ENCODE results near the gene EXOC3L2. TPM values are rescaled to one million over a fixed set of nuclear protein-coding genes. Genes with fewer than 3 reads are reported as not detected.

Gene EXOC3L2
- polyA plus RNA-seq, 3 donors: not detected

DNA sequence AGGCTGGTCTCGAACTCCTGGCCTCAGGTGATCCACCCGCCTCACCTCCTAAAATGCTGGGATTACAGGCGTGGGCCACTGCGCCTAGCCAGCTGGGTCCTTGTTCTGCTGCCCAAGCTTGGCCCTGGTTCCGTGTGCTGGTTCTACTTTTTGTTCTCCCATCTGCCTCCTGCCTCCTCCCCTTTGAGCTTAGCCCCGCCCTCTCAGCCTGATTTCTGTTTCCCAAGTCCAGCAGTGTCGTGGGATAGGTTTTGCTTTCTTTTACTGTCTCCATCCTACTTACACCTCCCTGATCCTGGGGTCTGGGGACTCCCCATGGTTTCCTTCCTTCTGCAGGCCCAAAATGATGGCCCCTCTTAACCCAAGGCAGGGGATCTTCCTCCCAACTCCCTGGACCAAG is 64.3 kb downstream of the EXOC3L2 start:
- H3K4me2 ChIP-seq (replicated peaks; ENCODE audit: extremely low read depth, low read length, poor library complexity, severe bottlenecking): peak overlapping the region; percentile 77

DNA sequence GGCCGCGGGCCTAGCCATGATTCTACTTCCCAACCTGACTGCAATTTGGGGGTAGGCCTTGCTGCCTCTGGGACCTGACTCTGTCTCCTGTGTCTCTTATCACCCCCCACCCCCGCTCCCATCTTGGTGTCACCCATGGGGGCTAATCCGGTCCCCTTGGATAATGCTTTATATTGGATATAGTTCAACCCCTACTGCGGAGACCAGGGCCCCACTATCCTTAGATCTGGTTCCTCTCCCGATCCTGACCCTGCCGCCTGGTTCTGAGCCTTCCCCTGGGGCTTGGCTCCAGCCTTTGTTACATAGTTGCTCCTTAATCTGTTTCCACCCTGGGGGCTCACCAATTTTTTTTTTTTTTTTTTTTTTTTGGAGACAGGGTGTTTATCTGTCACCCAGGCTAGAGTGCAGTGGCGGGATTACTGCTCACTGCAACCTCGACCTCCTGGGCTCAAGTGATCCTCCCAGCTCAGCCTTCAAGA is 65.3 kb downstream of the EXOC3L2 start:
- Mint-ChIP-seq H3K4me1 (peaks cover 61% of the 10 kb centered on the region), H3K4me3 (peak overlapping the region; percentile 74 to 81), H3K36me3 (peaks cover 17 to 26% of the 10 kb centered on the region in 2 donors), H3K27me3 (ENCODE audit: low read depth in 3 of 3) (no peaks in the 10 kb centered on the region), H3K27ac (peak overlapping the region in 2 of 7 donors; percentile 30 to 60), H3K9me3 (peaks cover 0 to 2% (median 0%) of the 10 kb centered on the region in 7 donors)
- intact Hi-C loops (cut with micrococcal nuclease): loop anchor here in 1 of 2 donors (5.0 kb wide), 2 partner anchors 88 to 103 kb away; partner anchors contain the start of genes GEMIN7, PPP1R37 and ZNF296
- Histone ChIP-seq H3K9me3 (replicated peaks in 1 of 2; ENCODE audit: control insufficient read depth in 1 of 2, insufficient read depth in 1 of 2, low read length in 2 of 2) (no peaks in the 10 kb centered on the region), H3K4me3 (replicated peaks in 1 of 3; ENCODE audit: low read depth in 2 of 3, low read length in 3 of 3) (peak overlapping the region; percentile 37 to 92 (median 69)), H3K4me2 (replicated peaks; ENCODE audit: extremely low read depth, low read length, poor library complexity, severe bottlenecking) (peak overlapping the region; percentile 77), H3K27ac (ENCODE audit: low read depth in 1 of 2, low read length in 2 of 2) (peak overlapping the region in 1 of 2 donors; percentile 96), H4K20me1 (ENCODE audit: insufficient read depth, low read length) (peaks cover 36% of the 10 kb centered on the region), H2AFZ (ENCODE audit: insufficient read depth, low read depth, low read length, poor library complexity, severe bottlenecking) (peak overlapping the region; percentile 85), H3K36me3 (replicated peaks in 1 of 2; ENCODE audit: control insufficient read depth in 1 of 2, insufficient read depth in 2 of 2, low read length in 2 of 2) (peaks cover 3 to 7% of the 10 kb centered on the region in 2 donors), H3K9ac (ENCODE audit: insufficient read depth, low read length, poor library complexity, severe bottlenecking) (peak overlapping the region; percentile 87), H3K4me1 (ENCODE audit: control insufficient read depth in 1 of 2, insufficient read depth in 2 of 2, low read length in 2 of 2) (peaks cover 52 to 67% of the 10 kb centered on the region in 2 donors), H3K79me2 (ENCODE audit: insufficient read depth, low read length) (peaks cover 46% of the 10 kb centered on the region), H3K27me3 (ENCODE audit: control insufficient read depth in 2 of 2, insufficient read depth in 2 of 2, low read length in 2 of 2) (no peaks in the 10 kb centered on the region)
- WGBS (ENCODE audit: insufficient coverage): 84% methylated on average over 3 of the region's 9 CpGs
- no peak for DNase-seq
- TF ChIP-seq, protein P1, sequence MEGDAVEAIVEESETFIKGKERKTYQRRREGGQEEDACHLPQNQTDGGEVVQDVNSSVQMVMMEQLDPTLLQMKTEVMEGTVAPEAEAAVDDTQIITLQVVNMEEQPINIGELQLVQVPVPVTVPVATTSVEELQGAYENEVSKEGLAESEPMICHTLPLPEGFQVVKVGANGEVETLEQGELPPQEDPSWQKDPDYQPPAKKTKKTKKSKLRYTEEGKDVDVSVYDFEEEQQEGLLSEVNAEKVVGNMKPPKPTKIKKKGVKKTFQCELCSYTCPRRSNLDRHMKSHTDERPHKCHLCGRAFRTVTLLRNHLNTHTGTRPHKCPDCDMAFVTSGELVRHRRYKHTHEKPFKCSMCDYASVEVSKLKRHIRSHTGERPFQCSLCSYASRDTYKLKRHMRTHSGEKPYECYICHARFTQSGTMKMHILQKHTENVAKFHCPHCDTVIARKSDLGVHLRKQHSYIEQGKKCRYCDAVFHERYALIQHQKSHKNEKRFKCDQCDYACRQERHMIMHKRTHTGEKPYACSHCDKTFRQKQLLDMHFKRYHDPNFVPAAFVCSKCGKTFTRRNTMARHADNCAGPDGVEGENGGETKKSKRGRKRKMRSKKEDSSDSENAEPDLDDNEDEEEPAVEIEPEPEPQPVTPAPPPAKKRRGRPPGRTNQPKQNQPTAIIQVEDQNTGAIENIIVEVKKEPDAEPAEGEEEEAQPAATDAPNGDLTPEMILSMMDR (IDR thresholded peaks at IDR 0.05): no peak

More for the DNA sequence above, 64.3 kb downstream of the EXOC3L2 start:
- peak overlapping the region in 1 of 3 experiments; percentile 92 for H3K4me3 ChIP-seq (replicated peaks in 1 of 3; ENCODE audit: low read depth in 2 of 3, low read length in 3 of 3)
- 90% methylated on average over 5 of the region's 7 CpGs for WGBS (ENCODE audit: insufficient coverage)
- no peak overlapping the region for H3K9ac ChIP-seq (ENCODE audit: insufficient read depth, low read length, poor library complexity, severe bottlenecking)
- peaks cover 46% of the 10 kb centered on the region for H3K79me2 ChIP-seq (ENCODE audit: insufficient read depth, low read length)
- no peak for DNase-seq
- H3K27ac ChIP-seq (ENCODE audit: low read depth in 1 of 2, low read length in 2 of 2): peak overlapping the region in 1 of 2 donors; percentile 9
- TF ChIP-seq, protein P1 (IDR thresholded peaks at IDR 0.05): no peak
- H3K27ac Mint-ChIP-seq: peak overlapping the region in 6 of 7 donors; percentile 34 to 83 (median 64)
- peaks cover 3 to 7% of the 10 kb centered on the region in 2 donors for H3K36me3 ChIP-seq (replicated peaks in 1 of 2; ENCODE audit: control insufficient read depth in 1 of 2, insufficient read depth in 2 of 2, low read length in 2 of 2)
- H2AFZ ChIP-seq (ENCODE audit: insufficient read depth, low read depth, low read length, poor library complexity, severe bottlenecking): no peak overlapping the region
- intact Hi-C loops (cut with micrococcal nuclease): no loop called here
- H3K9me3 ChIP-seq (replicated peaks in 1 of 2; ENCODE audit: control insufficient read depth in 1 of 2, insufficient read depth in 1 of 2, low read length in 2 of 2): no peaks in the 10 kb centered on the region
- peaks cover 61% of the 10 kb centered on the region for H3K4me1 Mint-ChIP-seq
- peaks cover 55 to 69% of the 10 kb centered on the region in 2 donors for H3K4me1 ChIP-seq (ENCODE audit: control insufficient read depth in 1 of 2, insufficient read depth in 2 of 2, low read length in 2 of 2)
- no peaks in the 10 kb centered on the region for H3K27me3 ChIP-seq (ENCODE audit: control insufficient read depth in 2 of 2, insufficient read depth in 2 of 2, low read length in 2 of 2)
- H3K4me3 Mint-ChIP-seq: peak overlapping the region; percentile 35 to 51
- peaks cover 45% of the 10 kb centered on the region for H4K20me1 ChIP-seq (ENCODE audit: insufficient read depth, low read length)
- peaks cover 0 to 2% (median 0%) of the 10 kb centered on the region in 7 donors for H3K9me3 Mint-ChIP-seq
- peaks cover 0 to 2% (median 0%) of the 10 kb centered on the region in 3 donors for H3K27me3 Mint-ChIP-seq (ENCODE audit: low read depth in 3 of 3)
- H3K36me3 Mint-ChIP-seq: peaks cover 17 to 26% of the 10 kb centered on the region in 2 donors

All from CD14-positive monocyte (primary cell).